Gastrocnemius medialis (tissue), 4 donors: Measurements from ENCODE around the gene PLA2G2F. TPM values are rescaled to one million over a fixed set of nuclear protein-coding genes. Genes with fewer than 3 reads are reported as not detected.

ENCODE experiments used
- ATAC-seq, 2 donors: fragments of 150-250 bp; one replicate each; pipeline ENCODE4 v1.9.1; 2016
- DNase-seq, 2 donors: peaks; one replicate each; pipeline ENCODE4 v3.0.0-alpha.2; 2019
- H3K27ac ChIP-seq, 4 donors: fragments of 200-600 bp; sonication (generic); 1 replicate in 1 of 4; 2 replicates in 3 of 4; pipeline ENCODE4 v1.5.1; 2016 to 2018; ENCODE audit warnings: mild to moderate bottlenecking in 2 of 4, moderate library complexity in 1 of 4
- H3K27me3 ChIP-seq, 3 donors: fragments of 200-600 bp; sonication (generic) in 2 of 3; 1 replicate in 1 of 3; 2 replicates in 2 of 3; pipeline versions ENCODE4 v1.5.1 to v1.6.0; 2016 to 2019; ENCODE audit warnings: mild to moderate bottlenecking in 1 of 3, moderate library complexity in 1 of 3
- H3K36me3 ChIP-seq, 2 donors: fragments of 200-600 bp; sonication (generic) in 1 of 2; one replicate each; pipeline ENCODE4 v1.5.1; 2017 to 2018
- H3K4me1 ChIP-seq, 2 donors: fragments of 200-600 bp; sonication (generic) in 1 of 2; one replicate each; pipeline ENCODE4 v1.5.1; 2016 to 2017; ENCODE audit warnings: mild to moderate bottlenecking in 2 of 2
- H3K4me3 ChIP-seq, 4 donors: fragments of 200-600 bp; sonication (generic) in 3 of 4; 1 replicate in 1 of 4; 2 replicates in 3 of 4; pipeline ENCODE4 v1.5.1; 2016 to 2019; ENCODE audit warnings: mild to moderate bottlenecking in 2 of 4
- H3K9me3 ChIP-seq, 3 donors: fragments of 200-600 bp; sonication (generic) in 2 of 3; 1 replicate in 1 of 3; 2 replicates in 2 of 3; pipeline ENCODE4 v1.5.1; 2016 to 2019
- CTCF ChIP-seq, 5 experiments: fragments of 450-650 bp in 3 of 5; fragments of 200-600 bp in 2 of 5; sonication (generic) in 2 of 5; IDR thresholded peaks in 4 of 5; conservative IDR thresholded peaks in 1 of 5; 1 replicate in 4 of 5; 2 replicates in 1 of 5; pipeline ENCODE4 v1.5.1; 2016 to 2019; ENCODE audit warnings: antibody characterized with exemption in 5 of 5, mild to moderate bottlenecking in 3 of 5, moderate library complexity in 3 of 5
- POLR2A ChIP-seq, 2 donors: fragments of 450-650 bp; IDR thresholded peaks; one replicate each; pipeline ENCODE4 v1.6.1; 2017; ENCODE audit warnings: antibody characterized with exemption in 2 of 2, mild to moderate bottlenecking in 2 of 2, moderate library complexity in 2 of 2
- in situ Hi-C, 4 donors: fragments of 200-750 bp; cut with MboI; loops; one replicate each; pipeline versions ENCODE4 v1.15.0 to v1.8.0; 2017; ENCODE audit warnings: low sequenced_read_pairs in 4 of 4
- intact Hi-C: fragments of 100-400 bp; cut with DNase I; formaldehyde crosslinking; loops from one replicate; pipeline ENCODE4 v1.15.1; 2023; ENCODE audit warnings: low total_unique reads
- total RNA-seq, 4 donors: library from RNA; depleted of rRNA; stranded (reverse); fragments of >200 nt; gene quantifications; one replicate each; pipeline versions ENCODE4 v1.1.0 to v1.2.3, GENCODE V29; 2016

PLA2G2F gene
- total RNA-seq, 4 donors from 2014 or later, result not detected

GRCh38 chr1:20099533-20099932, 39.6 kb upstream of the PLA2G2F start:
- no peaks in the 10 kb centered on the region for H3K36me3 ChIP-seq
- no peak for ATAC-seq
- in situ Hi-C loops (no loop called here), intact Hi-C loops (no loop called here)
- DNase-seq, result no peak
- TF ChIP-seq POLR2A (IDR thresholded peaks at IDR 0.05) (no peak), CTCF (IDR thresholded peaks at IDR 0.05 in 4 of 5, conservative IDR thresholded peaks at IDR 0.05 in 1 of 5) (no peak)
- no peak overlapping the region for H3K4me3 ChIP-seq
- no peaks in the 10 kb centered on the region for H3K9me3 ChIP-seq
- no peak overlapping the region for H3K27ac ChIP-seq
- H3K27me3 ChIP-seq, result no peaks in the 10 kb centered on the region
- no peaks in the 10 kb centered on the region for H3K4me1 ChIP-seq

- Histone ChIP-seq H3K9me3 (no peaks in the 10 kb centered on the region), H3K27me3 (no peaks in the 10 kb centered on the region), H3K4me1 (no peaks in the 10 kb centered on the region), H3K4me3 (no peak overlapping the region), H3K36me3 (no peaks in the 10 kb centered on the region), H3K27ac (no peak overlapping the region)
- TF ChIP-seq POLR2A (IDR thresholded peaks at IDR 0.05), result no peak
- TF ChIP-seq CTCF (IDR thresholded peaks at IDR 0.05 in 4 of 5, conservative IDR thresholded peaks at IDR 0.05 in 1 of 5), result peak in 4 of 5 experiments; percentile 38 to 56 (median 48)
- intact Hi-C loops, result loop anchor here (1.0 to 2.0 kb wide), 2 partner anchors 52 to 94 kb away; no protein-coding TSS in a partner anchor
- in situ Hi-C loops, result no loop called here
- ATAC-seq, result peak; percentile 61
- peak in 1 of 2 donors; percentile 21 for DNase-seq
Measured at GRCh38 chr1:20100632-20101355, 38.3 kb upstream of the PLA2G2F start.

- TF ChIP-seq CTCF (IDR thresholded peaks at IDR 0.05 in 4 of 5, conservative IDR thresholded peaks at IDR 0.05 in 1 of 5) (no peak), POLR2A (IDR thresholded peaks at IDR 0.05) (no peak)
- Histone ChIP-seq H3K9me3 (no peaks in the 10 kb centered on the region), H3K27me3 (no peaks in the 10 kb centered on the region), H3K4me3 (no peak overlapping the region), H3K4me1 (no peaks in the 10 kb centered on the region), H3K27ac (no peak overlapping the region), H3K36me3 (no peaks in the 10 kb centered on the region)
- no peak for DNase-seq
- in situ Hi-C loops, result no loop called here
- peak in 1 of 2 donors; percentile 57 for ATAC-seq
- intact Hi-C loops, result no loop called here
Measured at GRCh38 chr1:20102875-20103274, 36.2 kb upstream of the PLA2G2F start.

- intact Hi-C loops (no loop called here), in situ Hi-C loops (no loop called here)
- Histone ChIP-seq H3K27me3 (no peaks in the 10 kb centered on the region), H3K4me3 (no peak overlapping the region), H3K36me3 (no peaks in the 10 kb centered on the region), H3K9me3 (no peaks in the 10 kb centered on the region), H3K4me1 (no peaks in the 10 kb centered on the region), H3K27ac (no peak overlapping the region)
- TF ChIP-seq CTCF (IDR thresholded peaks at IDR 0.05 in 4 of 5, conservative IDR thresholded peaks at IDR 0.05 in 1 of 5) (no peak), POLR2A (IDR thresholded peaks at IDR 0.05) (no peak)
- DNase-seq, result no peak
- ATAC-seq, result no peak
Measured at GRCh38 chr1:20105856-20106255, 33.3 kb upstream of the PLA2G2F start.
